ENCODE data around the gene ATF3. TPM values are rescaled to one million over a fixed set of nuclear protein-coding genes. Genes with fewer than 3 reads are reported as not detected.
A peak's percentile ranks its signal among the peaks of the same experiment; 100 is the strongest.

ATF3 gene
- total and polyA plus RNA-seq, 8 donors: 8.3 to 28.8 (median 20.4) TPM

DNA sequence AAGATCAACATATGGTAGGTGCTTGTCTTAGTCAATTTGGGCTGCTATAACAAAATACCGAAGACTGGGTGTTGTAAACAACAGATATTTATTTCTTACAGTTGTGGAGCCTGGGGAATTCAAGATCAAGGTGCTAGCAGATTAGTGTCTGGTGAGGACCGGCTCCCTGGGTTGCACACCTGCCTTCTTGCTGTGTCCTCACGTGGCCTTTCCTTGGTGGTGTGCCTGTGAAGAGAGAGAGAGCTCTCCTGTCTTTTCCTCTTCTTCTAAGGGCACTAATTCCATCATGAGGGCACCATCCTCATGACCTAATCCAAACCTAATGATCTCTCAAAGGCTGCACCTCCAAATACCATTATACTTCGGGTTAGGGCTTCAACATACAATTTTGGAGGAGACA is 45.8 kb upstream of the ATF3 start:
- DNase-seq: no peak
- intact Hi-C loops (cut with DNase I): no loop called here
- Histone ChIP-seq H3K27ac (no peak overlapping the region), H3K9me3 (no peaks in the 10 kb centered on the region), H3K36me3 (no peaks in the 10 kb centered on the region), H3K4me3 (no peak overlapping the region), H3K4me1 (peaks cover 0 to 6% (median 3%) of the 10 kb centered on the region in 3 donors), H3K27me3 (no peaks in the 10 kb centered on the region)
- WGBS, 2 donors: 79 to 89% methylated on average over 4 of the region's 4 CpGs
- FAIRE-seq: no peak
- ATAC-seq: no peak
- TF ChIP-seq CTCF (IDR thresholded peaks at IDR 0.05): no peak

DNA sequence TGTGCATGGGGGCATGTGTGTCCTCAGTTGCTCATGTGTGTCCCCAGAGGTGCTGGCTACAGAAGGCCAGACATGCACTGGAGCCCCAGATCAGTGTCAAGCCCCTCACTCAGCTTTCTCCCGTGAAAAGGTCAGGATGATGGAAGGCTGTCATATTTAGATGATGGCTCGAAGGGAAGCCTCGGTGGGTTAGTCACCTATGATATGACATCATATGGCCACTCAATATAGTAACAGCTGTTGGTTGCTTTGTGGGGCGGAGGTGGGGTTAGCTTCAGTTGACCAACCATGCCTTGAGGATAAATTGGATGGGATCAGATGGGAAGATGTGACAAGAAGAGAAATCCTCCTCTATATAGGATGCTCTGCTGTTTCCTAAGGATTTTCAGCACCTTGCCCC is 43.5 kb upstream of the ATF3 start:
- no peak for TF ChIP-seq CTCF (IDR thresholded peaks at IDR 0.05)
- no peaks in the 10 kb centered on the region for H3K27me3 ChIP-seq
- no peak for ATAC-seq
- WGBS, 2 donors: 75 to 80% methylated on average over 4 of the region's 4 CpGs
- no peak overlapping the region for H3K4me3 ChIP-seq
- H3K4me1 ChIP-seq: peaks cover 0 to 6% (median 0%) of the 10 kb centered on the region in 3 donors
- H3K27ac ChIP-seq: no peak overlapping the region
- H3K36me3 ChIP-seq: no peaks in the 10 kb centered on the region
- no peak for FAIRE-seq
- no peak for DNase-seq
- intact Hi-C loops (cut with DNase I): no loop called here
- no peaks in the 10 kb centered on the region for H3K9me3 ChIP-seq

GRCh38 chr1:212565571-212566305 is 42.8 kb upstream of the ATF3 start:
- intact Hi-C loops (cut with DNase I): no loop called here
- H3K4me3 ChIP-seq: no peak overlapping the region
- H3K9me3 ChIP-seq: no peaks in the 10 kb centered on the region
- no peaks in the 10 kb centered on the region for H3K36me3 ChIP-seq
- FAIRE-seq: no peak
- no peaks in the 10 kb centered on the region for H3K27me3 ChIP-seq
- DNase-seq: no peak
- peaks cover 0 to 6% (median 0%) of the 10 kb centered on the region in 3 donors for H3K4me1 ChIP-seq
- TF ChIP-seq CTCF (IDR thresholded peaks at IDR 0.05): no peak
- ATAC-seq: no peak
- 87 to 88% methylated on average over 6 of the region's 6 CpGs for WGBS, 2 donors
- no peak overlapping the region for H3K27ac ChIP-seq

- FAIRE-seq (no peak), ATAC-seq (peak; percentile 92 to 97 (median 93)), DNase-seq (peak in 3 of 6 donors; percentile 30 to 54 (median 54))
- H3K27me3 ChIP-seq: no peaks in the 10 kb centered on the region
- 13 to 22% methylated on average over 16 of the region's 16 CpGs for WGBS, 2 donors
- H3K4me1 ChIP-seq: peaks cover 0 to 6% (median 0%) of the 10 kb centered on the region in 3 donors
- H3K27ac ChIP-seq: peak overlapping the region; percentile 24 to 85 (median 62)
- H3K36me3 ChIP-seq: no peaks in the 10 kb centered on the region
- TF ChIP-seq CTCF (IDR thresholded peaks at IDR 0.05): no peak
- intact Hi-C loops (cut with DNase I): no loop called here
- peak overlapping the region in 3 of 4 donors; percentile 23 to 55 (median 35) for H3K4me3 ChIP-seq
- H3K9me3 ChIP-seq: no peaks in the 10 kb centered on the region
These were observed 41.8 kb upstream of the ATF3 start for GRCh38 chr1:212566522-212567479.

Data from pancreas (tissue), 10 donors.